K562 (cell line): ENCODE data around the gene HTR1D. TPM values are rescaled to one million over a fixed set of nuclear protein-coding genes. Genes with fewer than 3 reads are reported as not detected.

Experiments used
- ATF1 ChIP-seq, 2 experiments: fragments of 450-650 bp in 1 of 2; IDR thresholded peaks; 2 replicates each; pipeline ENCODE4 v1.6.1; 2016; ENCODE audit warnings: missing compliant biosample characterization in 1 of 2, missing genetic modification characterization in 1 of 2
- BRD4 ChIP-seq: fragments of 200-600 bp; sonication (generic); IDR thresholded peaks from 2 replicates; pipeline ENCODE4 v1.6.1; 2017; ENCODE audit warnings: inconsistent platforms
- FOXJ3 ChIP-seq: sonication (generic); formaldehyde crosslinking; IDR thresholded peaks from 2 replicates; pipeline ENCODE4 v1.4.0; 2020; ENCODE audit warnings: mild to moderate bottlenecking, missing genetic modification reagents
- GABPA ChIP-seq: fragments of 200-800 bp; sonication (Bioruptor generic); conservative IDR thresholded peaks from 2 replicates; pipeline ENCODE4 v1.6.1; 2016; ENCODE audit warnings: low read depth, missing genetic modification characterization, missing compliant biosample characterization
- GMEB1 ChIP-seq: fragments of 250-450 bp; sonication (Bioruptor Pico); IDR thresholded peaks from 2 replicates; pipeline ENCODE4 v1.4.0; 2020; ENCODE audit warnings: mild to moderate bottlenecking
- NFIC ChIP-seq: fragments of 450-650 bp; IDR thresholded peaks from 2 replicates; pipeline ENCODE4 v1.6.1; 2017; ENCODE audit warnings: mild to moderate bottlenecking, inconsistent platforms
- NR3C1 ChIP-seq: sonication (generic); formaldehyde crosslinking; IDR thresholded peaks from 2 replicates; pipeline ENCODE4 v1.8.1; 2022; ENCODE audit warnings: missing genetic modification reagents
- SIN3A ChIP-seq, 2 experiments: fragments of 150-350 bp in 1 of 2; IDR thresholded peaks; 2 replicates each; pipeline ENCODE4 v1.6.1; 2011 to 2016; ENCODE audit warnings: borderline replicate concordance in 2 of 2, low read depth in 2 of 2, low read length in 2 of 2, mild to moderate bottlenecking in 2 of 2, moderate library complexity in 2 of 2; ENCODE audit not compliant: control insufficient read depth in 1 of 2
- SP1 ChIP-seq: sonication (generic); formaldehyde crosslinking; IDR thresholded peaks from 2 replicates; pipeline ENCODE4 v1.8.1; 2022; ENCODE audit warnings: mild to moderate bottlenecking, missing genetic modification reagents
- SP2 ChIP-seq: IDR thresholded peaks from 2 replicates; pipeline ENCODE4 v1.6.1; 2011; ENCODE audit warnings: mild to moderate bottlenecking, low read depth, low read length, moderate library complexity; ENCODE audit not compliant: poor library complexity, severe bottlenecking; ENCODE audit errors: extremely low read depth
- TFAM ChIP-seq: fragments of 250-450 bp; sonication (Bioruptor Pico); conservative IDR thresholded peaks from 2 replicates; pipeline ENCODE4 v1.5.0; 2021; ENCODE audit warnings: mild to moderate bottlenecking, moderate library complexity
- USF2 ChIP-seq: sonication (generic); formaldehyde crosslinking; IDR thresholded peaks from 2 replicates; pipeline ENCODE4 v1.5.0; 2020; ENCODE audit warnings: missing genetic modification reagents
- ZBTB9 ChIP-seq: fragments of 450-650 bp; formaldehyde crosslinking; IDR thresholded peaks from 2 replicates; pipeline ENCODE4 v1.4.0; 2020; ENCODE audit warnings: mild to moderate bottlenecking, moderate library complexity
- ZNF3 ChIP-seq: fragments of 250-450 bp; sonication (Bioruptor Pico); IDR thresholded peaks from 2 replicates; pipeline ENCODE4 v1.5.0; 2021; ENCODE audit warnings: mild to moderate bottlenecking, moderate library complexity
- ZNF551 ChIP-seq: fragments of 250-450 bp; sonication (Bioruptor Pico); IDR thresholded peaks from 2 replicates; pipeline ENCODE4 v1.5.0; 2021; ENCODE audit warnings: mild to moderate bottlenecking, moderate library complexity
- ZNF780A ChIP-seq: fragments of 250-450 bp; sonication (Bioruptor Pico); IDR thresholded peaks from 2 replicates; pipeline ENCODE4 v1.5.0; 2021; ENCODE audit warnings: mild to moderate bottlenecking
- ZSCAN29 ChIP-seq: fragments of 450-650 bp; IDR thresholded peaks from 2 replicates; pipeline ENCODE4 v1.6.1; 2017
- polyA plus RNA-seq, 8 experiments: library from polyadenylated mRNA; depleted of rRNA in 4 of 8; stranded (reverse) in 5 of 8; unstranded in 3 of 8; fragments of >200 nt; fragmentation: Nextera tagmentation in 2 of 8; fragmentation: Illumina TruSeq in 1 of 8; extraction: Ambion mirVana in 2 of 8; extraction: Trizol in 1 of 8; gene quantifications; 2 replicates each; pipeline versions ENCODE4 v1.2.1 to v1.2.3, GENCODE V29; 2011 to 2014; ENCODE audit warnings: inconsistent platforms in 1 of 8, missing spikeins in 1 of 8
- total RNA-seq, 7 experiments: library from RNA; depleted of rRNA in 6 of 7; stranded (reverse); fragments of >200 nt in 6 of 7; fragmentation: Illumina TruSeq in 2 of 7; extraction: Trizol in 2 of 7; gene quantifications; 2 replicates each; pipeline versions ENCODE4 v1.2.1 to v1.2.3, GENCODE V29; 2011 to 2021; ENCODE audit warnings: low replicate concordance in 1 of 7
- TF ChIP-seq, protein P1 (sequence below): fragments of 450-650 bp; IDR thresholded peaks from 2 replicates; pipeline ENCODE4 v1.6.1; 2018; ENCODE audit warnings: mild to moderate bottlenecking, low read depth; ENCODE audit not compliant: partially characterized antibody
- TF ChIP-seq, protein P2 (sequence below), 2 experiments: fragments of 450-650 bp in 1 of 2; sonication (generic) in 1 of 2; formaldehyde crosslinking; conservative IDR thresholded peaks; 2 replicates each; pipeline versions ENCODE4 v1.4.0 to v1.8.1; 2020 to 2022; ENCODE audit warnings: mild to moderate bottlenecking in 1 of 2, missing genetic modification reagents in 1 of 2

Gene HTR1D
- total and polyA plus RNA-seq, 9 of the 15 experiments (the other 6 are each of a cell fraction or from before 2014, with no cell fraction given) = 0.03 to 0.09 (median 0.04) TPM; not detected in 4

DNA sequence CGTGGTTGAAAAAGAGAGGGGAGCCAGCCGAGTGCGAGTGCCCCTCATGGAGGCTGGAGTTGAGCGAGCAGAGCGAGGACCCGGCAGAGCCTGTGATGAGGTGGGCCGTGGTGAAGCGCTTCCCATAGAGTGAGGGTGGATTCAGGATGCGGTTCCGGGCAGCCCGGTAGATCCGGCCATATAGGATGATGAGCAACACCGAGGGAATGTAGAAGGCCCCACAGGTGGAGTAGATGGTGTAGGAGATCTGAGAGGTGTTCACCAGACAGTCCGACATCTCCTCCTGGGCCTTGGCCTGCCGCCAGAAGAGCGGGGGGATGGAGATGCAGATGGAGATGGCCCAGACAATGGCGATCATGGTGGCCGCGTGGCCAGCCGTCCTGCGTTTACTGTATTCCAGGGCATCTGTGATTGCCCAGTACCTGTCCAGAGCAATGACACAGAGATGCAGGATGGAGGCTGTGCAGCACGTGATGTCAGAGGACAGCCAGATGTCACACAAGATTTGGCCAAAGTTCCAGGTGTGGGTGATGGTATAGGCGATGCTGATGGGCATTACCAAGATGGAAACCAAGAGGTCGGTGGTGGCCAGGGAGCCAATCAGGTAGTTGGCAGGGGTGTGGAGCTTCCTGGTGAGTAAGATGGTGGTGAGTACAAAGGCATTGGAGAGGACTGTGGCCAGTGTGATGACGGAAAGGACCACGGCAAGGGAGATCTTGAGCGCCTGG is 23.7 kb downstream of the HTR1D start (continued):
- TF ChIP-seq ZBTB9 (CRISPR knock-in tag) = no peak
- TF ChIP-seq NFIC = peak; percentile 81
- TF ChIP-seq GMEB1 (CRISPR knock-in tag) = no peak
- TF ChIP-seq, protein P1, sequence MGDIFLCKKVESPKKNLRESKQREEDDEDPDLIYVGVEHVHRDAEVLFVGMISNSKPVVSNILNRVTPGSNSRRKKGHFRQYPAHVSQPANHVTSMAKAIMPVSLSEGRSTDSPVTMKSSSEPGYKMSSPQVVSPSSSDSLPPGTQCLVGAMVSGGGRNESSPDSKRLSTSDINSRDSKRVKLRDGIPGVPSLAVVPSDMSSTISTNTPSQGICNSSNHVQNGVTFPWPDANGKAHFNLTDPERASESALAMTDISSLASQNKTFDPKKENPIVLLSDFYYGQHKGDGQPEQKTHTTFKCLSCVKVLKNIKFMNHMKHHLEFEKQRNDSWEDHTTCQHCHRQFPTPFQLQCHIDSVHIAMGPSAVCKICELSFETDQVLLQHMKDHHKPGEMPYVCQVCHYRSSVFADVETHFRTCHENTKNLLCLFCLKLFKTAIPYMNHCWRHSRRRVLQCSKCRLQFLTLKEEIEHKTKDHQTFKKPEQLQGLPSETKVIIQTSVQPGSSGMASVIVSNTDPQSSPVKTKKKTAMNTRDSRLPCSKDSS = no peak
- no peak for TF ChIP-seq SP1 (CRISPR knock-in tag)
- TF ChIP-seq ZNF551 = no peak
- peak; percentile 5 for TF ChIP-seq SP2
- TF ChIP-seq SIN3A (IDR thresholded peaks at IDR 0.05; ENCODE audit: borderline replicate concordance in 2 of 2, control insufficient read depth in 1 of 2, low read depth in 2 of 2, low read length in 2 of 2) = no peak
- TF ChIP-seq NR3C1 (CRISPR knock-in tag) = 0 out of 2 replicates have a peak, but pooled peaks have one; percentile 33
- TF ChIP-seq ZSCAN29 = no peak
- TF ChIP-seq, protein P2, sequence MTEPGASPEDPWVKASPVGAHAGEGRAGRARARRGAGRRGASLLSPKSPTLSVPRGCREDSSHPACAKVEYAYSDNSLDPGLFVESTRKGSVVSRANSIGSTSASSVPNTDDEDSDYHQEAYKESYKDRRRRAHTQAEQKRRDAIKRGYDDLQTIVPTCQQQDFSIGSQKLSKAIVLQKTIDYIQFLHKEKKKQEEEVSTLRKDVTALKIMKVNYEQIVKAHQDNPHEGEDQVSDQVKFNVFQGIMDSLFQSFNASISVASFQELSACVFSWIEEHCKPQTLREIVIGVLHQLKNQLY (CRISPR knock-in tag; conservative IDR thresholded peaks at IDR 0.05) = no peak
- TF ChIP-seq BRD4 = no peak
- no peak for TF ChIP-seq GABPA (tag)
- TF ChIP-seq ZNF780A (CRISPR knock-in tag) = no peak
- TF ChIP-seq ATF1 (CRISPR knock-in tag; IDR thresholded peaks at IDR 0.05) = no peak
- TF ChIP-seq ATF1 (tag; IDR thresholded peaks at IDR 0.05) = no peak
- no peak for TF ChIP-seq ZNF3
- no peak for TF ChIP-seq TFAM (CRISPR knock-in tag)
- no peak for TF ChIP-seq FOXJ3 (CRISPR knock-in tag)
- peak; percentile 45 for TF ChIP-seq USF2 (CRISPR knock-in tag)
